Measurements from ENCODE around the gene ZIC4.

- TF ChIP-seq POLR2A (IDR thresholded peaks at IDR 0.05): no peak
- peak in 1 of 5 experiments; percentile 8 for TF ChIP-seq CTCF (IDR thresholded peaks at IDR 0.05 in 4 of 5, conservative IDR thresholded peaks at IDR 0.05 in 1 of 5)
These were observed 9.5 kb upstream of the ZIC4 start for GRCh38 chr3:147415874-147416273.
